IPS-NIHi11 (cell line): Measurements from ENCODE around the gene SLC34A1.
"Not testable (repeated sequence)": the region's sequence is repeated elsewhere in the genome, so short reads cannot be mapped to it uniquely, and the experiment has no call there.

ENCODE experiments used
- DNase-seq: peaks from one replicate; pipeline ENCODE4 v3.0.0; 2012; ENCODE audit warnings: mixed read lengths, low spot score

Gene SLC34A1

GRCh38 chr5:177368869-177369644 lies 15.2 kb upstream of the SLC34A1 start:
- no peak for DNase-seq

- no peak for DNase-seq
These were observed 14.4 kb upstream of the SLC34A1 start for GRCh38 chr5:177369645-177370440.

GRCh38 chr5:177370488-177371119 lies 13.6 kb upstream of the SLC34A1 start:
- DNase-seq: peak; percentile 88

GRCh38 chr5:177371120-177372033 lies 12.9 kb upstream of the SLC34A1 start:
- no peak for DNase-seq

- DNase-seq: no peak
These were observed 12.0 kb upstream of the SLC34A1 start for GRCh38 chr5:177372034-177372896.

GRCh38 chr5:177372910-177373309 lies 11.3 kb upstream of the SLC34A1 start:
- no peak for DNase-seq

GRCh38 chr5:177373806-177374205 lies 10.4 kb upstream of the SLC34A1 start:
- peak; percentile 58 for DNase-seq

- no peak for DNase-seq
These were observed 10.0 kb upstream of the SLC34A1 start for GRCh38 chr5:177374211-177374610.

GRCh38 chr5:177375516-177375915 lies 8.7 kb upstream of the SLC34A1 start:
- DNase-seq: not testable (repeated sequence)

GRCh38 chr5:177376107-177376506 lies 8.1 kb upstream of the SLC34A1 start:
- DNase-seq: no peak

GRCh38 chr5:177377851-177378776 lies 6.1 kb upstream of the SLC34A1 start:
- DNase-seq: no peak

GRCh38 chr5:177378884-177379883 lies 5.0 kb upstream of the SLC34A1 start:
- no peak for DNase-seq

- no peak for DNase-seq
These were observed 3.5 kb upstream of the SLC34A1 start for GRCh38 chr5:177380805-177381126.

- DNase-seq: peak; percentile 56
These were observed 1.7 kb upstream of the SLC34A1 start for GRCh38 chr5:177382423-177383029.

- DNase-seq: no peak
These were observed 1.1 kb upstream of the SLC34A1 start for GRCh38 chr5:177383181-177383580.

- no peak for DNase-seq
These were observed 1.5 kb downstream of the SLC34A1 start for GRCh38 chr5:177385720-177386119.

GRCh38 chr5:177386542-177386941 lies 2.3 kb downstream of the SLC34A1 start:
- DNase-seq: no peak

GRCh38 chr5:177387405-177387804 lies 3.2 kb downstream of the SLC34A1 start:
- DNase-seq: no peak
